Caco-2 (cell line): ENCODE results near the gene TPX2. TPM values are rescaled to one million over a fixed set of nuclear protein-coding genes. Genes with fewer than 3 reads are reported as not detected.

ENCODE experiments used
- BruUV-seq: library from RNA; stranded (reverse); fragments of 400-500 nt; replicated peaks from 2 replicates; lab custom pipeline; 2021; lab: Mats Ljungman, UMichigan
- CTCF ChIA-PET: fragments of 300-600 bp; sonication (Branson Sonifier 250); formaldehyde crosslinking; loops from one replicate; lab custom pipeline; 2022; ENCODE audit warnings: antibody characterized with exemption; lab: Charles Lee
- POLR2A ChIA-PET: fragments of 300-600 bp; sonication (Branson Sonifier 250); formaldehyde crosslinking; loops from one replicate; lab custom pipeline; 2022; ENCODE audit warnings: antibody characterized with exemption; lab: Charles Lee
- DNase-seq, 2 experiments: peaks; one replicate each; pipeline versions ENCODE4 v3.0.0 to v3.0.0-alpha.2; 2020 to 2022
- H3K27me3 ChIP-seq: replicated peaks from 2 replicates; pipeline ENCODE4 v1.6.0; 2011; ENCODE audit warnings: low read length; ENCODE audit not compliant: control insufficient read depth, insufficient read depth
- H3K36me3 ChIP-seq: 2 replicates; pipeline ENCODE4 v1.5.1; 2011; ENCODE audit warnings: low read length; ENCODE audit not compliant: control insufficient read depth, insufficient read depth
- H3K4me1 ChIP-seq: fragments of 250-450 bp; sonication (Bioruptor Pico); 2 replicates; pipeline ENCODE4 v1.5.1; 2020; ENCODE audit warnings: mild to moderate bottlenecking
- H3K4me3 ChIP-seq: 2 replicates; pipeline ENCODE4 v1.5.1; 2011; ENCODE audit warnings: low read depth, mild to moderate bottlenecking, control low read depth, low read length
- H3K9me3 ChIP-seq: fragments of 250-450 bp; sonication (Bioruptor Pico); 2 replicates; pipeline ENCODE4 v1.5.1; 2020; ENCODE audit warnings: mild to moderate bottlenecking, moderate library complexity
- H3K27ac Mint-ChIP-seq: one replicate; pipeline ENCODE4 v1.8.0; 2022; ENCODE audit warnings: mixed read lengths; ENCODE audit not compliant: unreplicated experiment
- H3K27me3 Mint-ChIP-seq: one replicate; pipeline ENCODE4 v1.8.0; 2022; ENCODE audit warnings: mixed read lengths; ENCODE audit not compliant: insufficient read depth, unreplicated experiment
- H3K36me3 Mint-ChIP-seq: one replicate; pipeline ENCODE4 v1.8.0; 2022; ENCODE audit warnings: mild to moderate bottlenecking, mixed read lengths; ENCODE audit not compliant: insufficient read depth, unreplicated experiment
- H3K4me1 Mint-ChIP-seq: one replicate; pipeline ENCODE4 v1.8.0; 2022; ENCODE audit warnings: low read depth, mixed read lengths; ENCODE audit not compliant: unreplicated experiment
- H3K4me3 Mint-ChIP-seq: one replicate; pipeline ENCODE4 v1.8.0; 2022; ENCODE audit warnings: mild to moderate bottlenecking, moderate library complexity, mixed read lengths; ENCODE audit not compliant: unreplicated experiment
- H3K9me3 Mint-ChIP-seq: one replicate; pipeline ENCODE4 v1.8.0; 2022; ENCODE audit warnings: mixed read lengths; ENCODE audit not compliant: unreplicated experiment
- intact Hi-C: fragments of 100-400 bp; cut with micrococcal nuclease; formaldehyde crosslinking; loops from one replicate; pipeline ENCODE4 v1.10.0; 2022; ENCODE audit not compliant: unreplicated experiment
- total RNA-seq: library from RNA; stranded (reverse); gene quantifications from 2 replicates; pipeline ENCODE4 v1.2.3, GENCODE V29; 2022
- TF ChIP-seq, protein P1 (sequence below), 2 experiments: fragments of 200-600 bp in 1 of 2; IDR thresholded peaks; 1 replicate in 1 of 2; 2 replicates in 1 of 2; pipeline versions ENCODE4 v1.5.1 to v1.8.0; 2011 to 2022; ENCODE audit warnings: antibody characterized with exemption in 1 of 2, control low read depth in 1 of 2, inconsistent platforms in 1 of 2, low read depth in 1 of 2, low read length in 1 of 2, mild to moderate bottlenecking in 1 of 2, moderate library complexity in 1 of 2; ENCODE audit not compliant: insufficient read depth in 1 of 2, severe bottlenecking in 1 of 2, unreplicated experiment in 1 of 2

TPX2 gene
- total RNA-seq, 1 experiment from 2014 or later = 237 TPM

DNA sequence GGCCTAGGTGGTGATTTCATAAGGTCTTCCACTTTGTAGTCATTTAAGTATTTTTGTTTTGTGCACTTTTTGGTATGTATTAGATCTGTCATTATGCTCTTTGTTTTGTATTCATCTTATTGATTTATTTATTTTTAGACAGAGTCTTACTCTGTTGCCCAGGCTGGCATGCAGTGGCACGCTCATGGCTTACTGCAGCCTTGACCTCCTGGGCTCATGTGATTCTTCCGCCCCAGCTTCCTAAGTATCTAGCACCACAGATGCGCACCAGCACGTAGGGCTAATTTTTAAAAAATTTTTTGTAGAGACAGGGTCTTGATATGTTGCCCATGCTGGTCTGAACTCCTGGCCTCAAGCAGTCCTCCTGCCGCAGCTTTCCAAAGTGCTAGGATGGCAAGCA is 30.6 kb downstream of the TPX2 start:
- Histone ChIP-seq H3K4me1 (no peaks in the 10 kb centered on the region), H3K36me3 (peaks cover 4% of the 10 kb centered on the region), H3K4me3 (no peak overlapping the region), H3K9me3 (no peaks in the 10 kb centered on the region), H3K27me3 (no peaks in the 10 kb centered on the region)
- POLR2A ChIA-PET = no interaction called here
- intact Hi-C loops = no loop called here
- TF ChIP-seq, protein P1, sequence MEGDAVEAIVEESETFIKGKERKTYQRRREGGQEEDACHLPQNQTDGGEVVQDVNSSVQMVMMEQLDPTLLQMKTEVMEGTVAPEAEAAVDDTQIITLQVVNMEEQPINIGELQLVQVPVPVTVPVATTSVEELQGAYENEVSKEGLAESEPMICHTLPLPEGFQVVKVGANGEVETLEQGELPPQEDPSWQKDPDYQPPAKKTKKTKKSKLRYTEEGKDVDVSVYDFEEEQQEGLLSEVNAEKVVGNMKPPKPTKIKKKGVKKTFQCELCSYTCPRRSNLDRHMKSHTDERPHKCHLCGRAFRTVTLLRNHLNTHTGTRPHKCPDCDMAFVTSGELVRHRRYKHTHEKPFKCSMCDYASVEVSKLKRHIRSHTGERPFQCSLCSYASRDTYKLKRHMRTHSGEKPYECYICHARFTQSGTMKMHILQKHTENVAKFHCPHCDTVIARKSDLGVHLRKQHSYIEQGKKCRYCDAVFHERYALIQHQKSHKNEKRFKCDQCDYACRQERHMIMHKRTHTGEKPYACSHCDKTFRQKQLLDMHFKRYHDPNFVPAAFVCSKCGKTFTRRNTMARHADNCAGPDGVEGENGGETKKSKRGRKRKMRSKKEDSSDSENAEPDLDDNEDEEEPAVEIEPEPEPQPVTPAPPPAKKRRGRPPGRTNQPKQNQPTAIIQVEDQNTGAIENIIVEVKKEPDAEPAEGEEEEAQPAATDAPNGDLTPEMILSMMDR (IDR thresholded peaks at IDR 0.05; ENCODE audit: insufficient read depth in 1 of 2, low read depth in 1 of 2, low read length in 1 of 2, severe bottlenecking in 1 of 2, unreplicated experiment in 1 of 2) = no peak
- Mint-ChIP-seq H3K4me3 (no peak overlapping the region), H3K27ac (no peak overlapping the region), H3K36me3 (peaks cover 99% of the 10 kb centered on the region), H3K27me3 (no peaks in the 10 kb centered on the region), H3K9me3 (no peaks in the 10 kb centered on the region), H3K4me1 (no peaks in the 10 kb centered on the region)
- CTCF ChIA-PET = no interaction called here
- no TSS peak for BruUV-seq
- no peak for DNase-seq

DNA sequence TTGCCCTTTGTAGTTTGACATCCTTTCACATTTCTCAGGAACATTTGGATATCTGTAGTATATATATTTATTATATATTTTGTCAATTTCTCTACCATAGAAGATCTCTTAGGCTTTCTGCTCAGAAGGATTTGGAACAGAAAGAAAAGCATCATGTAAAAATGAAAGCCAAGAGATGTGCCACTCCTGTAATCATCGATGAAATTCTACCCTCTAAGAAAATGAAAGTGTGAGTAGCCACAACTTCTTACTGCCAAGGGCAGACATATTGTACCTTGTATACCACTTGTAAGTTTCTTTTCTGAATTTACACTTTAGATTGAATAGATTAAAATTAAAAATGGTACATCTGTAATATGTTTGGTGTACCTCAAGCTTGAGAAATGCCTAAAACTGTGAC is 31.2 kb downstream of the TPX2 start:
- H3K9me3 Mint-ChIP-seq = no peaks in the 10 kb centered on the region
- CTCF ChIA-PET = no interaction called here
- POLR2A ChIA-PET = interaction anchor here (0.5 kb wide), 1 partner anchor 165 kb away, joined by 3 read pairs; the partner anchor contains the start of gene ID1
- DNase-seq = no peak
- BruUV-seq = no TSS peak
- Histone ChIP-seq H3K36me3 (peaks cover 5% of the 10 kb centered on the region), H3K9me3 (no peaks in the 10 kb centered on the region), H3K4me1 (no peaks in the 10 kb centered on the region), H3K27me3 (no peaks in the 10 kb centered on the region), H3K4me3 (no peak overlapping the region)
- H3K27ac Mint-ChIP-seq = no peak overlapping the region
- H3K4me1 Mint-ChIP-seq = no peaks in the 10 kb centered on the region
- TF ChIP-seq, protein P1 (IDR thresholded peaks at IDR 0.05; ENCODE audit: insufficient read depth in 1 of 2, low read depth in 1 of 2, low read length in 1 of 2, severe bottlenecking in 1 of 2, unreplicated experiment in 1 of 2) = no peak
- intact Hi-C loops = no loop called here
- peaks cover 99% of the 10 kb centered on the region for H3K36me3 Mint-ChIP-seq
- H3K4me3 Mint-ChIP-seq = no peak overlapping the region
- H3K27me3 Mint-ChIP-seq = no peaks in the 10 kb centered on the region

DNA sequence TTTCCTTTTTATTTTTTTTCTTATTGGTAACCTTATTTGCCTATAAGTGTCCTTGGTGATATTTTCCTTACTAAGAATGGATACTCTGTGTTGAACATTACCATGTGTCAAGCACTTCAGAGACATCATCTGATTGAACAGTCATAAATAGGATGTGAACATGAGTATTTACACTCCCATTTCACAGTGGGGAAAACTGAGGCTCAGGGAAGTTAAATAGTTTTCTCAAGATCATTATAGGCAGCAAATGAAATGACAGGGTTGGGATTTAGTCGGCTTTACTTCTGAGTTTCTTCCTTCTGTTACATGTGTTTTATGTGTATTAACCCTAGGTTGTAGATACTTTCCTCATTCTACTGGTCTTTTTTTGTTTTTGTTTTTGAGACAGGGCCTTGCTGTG is 35.3 kb downstream of the TPX2 start:
- intact Hi-C loops = no loop called here
- DNase-seq = no peak
- Mint-ChIP-seq H3K27ac (no peak overlapping the region), H3K27me3 (no peaks in the 10 kb centered on the region), H3K4me3 (no peak overlapping the region), H3K36me3 (peaks cover 99% of the 10 kb centered on the region), H3K9me3 (no peaks in the 10 kb centered on the region), H3K4me1 (no peaks in the 10 kb centered on the region)
- Histone ChIP-seq H3K36me3 (peaks cover 7% of the 10 kb centered on the region; the same call in 1 of the 2 replicates), H3K4me1 (no peaks in the 10 kb centered on the region), H3K9me3 (no peaks in the 10 kb centered on the region), H3K27me3 (no peaks in the 10 kb centered on the region), H3K4me3 (no peak overlapping the region)
- POLR2A ChIA-PET = no interaction called here
- TF ChIP-seq, protein P1 (IDR thresholded peaks at IDR 0.05; ENCODE audit: insufficient read depth in 1 of 2, low read depth in 1 of 2, low read length in 1 of 2, severe bottlenecking in 1 of 2, unreplicated experiment in 1 of 2) = no peak
- no TSS peak for BruUV-seq
- CTCF ChIA-PET = no interaction called here
